Activated naive CD4-positive, alpha-beta T cell treated with anti-CD3 and anti-CD28 coated beads for 36 hours (primary cell): ENCODE data around the gene CDC6. TPM values are rescaled to one million over a fixed set of nuclear protein-coding genes. Genes with fewer than 3 reads are reported as not detected.
A peak's percentile ranks its signal among the peaks of the same experiment; 100 is the strongest.

ENCODE experiments used
- CTCF ChIA-PET: fragments of 350-600 bp; sonication (Branson Sonifier 250); formaldehyde crosslinking; loops from one replicate; lab custom pipeline; 2021; ENCODE audit warnings: antibody characterized with exemption; lab: Charles Lee
- DNase-seq: peaks from one replicate; pipeline ENCODE4 v3.0.0-alpha.2; 2020
- H3K27ac Mint-ChIP-seq: one replicate; pipeline ENCODE4 v1.8.0; 2021; ENCODE audit warnings: mild to moderate bottlenecking, mixed read lengths
- H3K27me3 Mint-ChIP-seq: one replicate; pipeline ENCODE4 v1.8.0; 2021; ENCODE audit warnings: low read depth, mixed read lengths
- H3K36me3 Mint-ChIP-seq: one replicate; pipeline ENCODE4 v1.8.0; 2021; ENCODE audit warnings: low read depth, mixed read lengths
- H3K4me1 Mint-ChIP-seq: one replicate; pipeline ENCODE4 v1.8.0; 2021; ENCODE audit warnings: low read depth, mixed read lengths
- H3K4me3 Mint-ChIP-seq: one replicate; pipeline ENCODE4 v1.8.0; 2021; ENCODE audit warnings: mild to moderate bottlenecking, moderate library complexity, mixed read lengths
- H3K9me3 Mint-ChIP-seq: one replicate; pipeline ENCODE4 v1.8.0; 2021; ENCODE audit warnings: mixed read lengths
- intact Hi-C: fragments of 100-400 bp; cut with micrococcal nuclease; formaldehyde crosslinking; loops from one replicate; pipeline ENCODE4 v1.15.1; 2023
- total RNA-seq, 2 experiments: library from RNA; stranded (reverse); gene quantifications; one replicate each; pipeline ENCODE4 v1.2.3, GENCODE V29; 2021

The CDC6 gene
- total RNA-seq, 2 experiments from 2014 or later, result 86.5 to 90.4 TPM

DNA sequence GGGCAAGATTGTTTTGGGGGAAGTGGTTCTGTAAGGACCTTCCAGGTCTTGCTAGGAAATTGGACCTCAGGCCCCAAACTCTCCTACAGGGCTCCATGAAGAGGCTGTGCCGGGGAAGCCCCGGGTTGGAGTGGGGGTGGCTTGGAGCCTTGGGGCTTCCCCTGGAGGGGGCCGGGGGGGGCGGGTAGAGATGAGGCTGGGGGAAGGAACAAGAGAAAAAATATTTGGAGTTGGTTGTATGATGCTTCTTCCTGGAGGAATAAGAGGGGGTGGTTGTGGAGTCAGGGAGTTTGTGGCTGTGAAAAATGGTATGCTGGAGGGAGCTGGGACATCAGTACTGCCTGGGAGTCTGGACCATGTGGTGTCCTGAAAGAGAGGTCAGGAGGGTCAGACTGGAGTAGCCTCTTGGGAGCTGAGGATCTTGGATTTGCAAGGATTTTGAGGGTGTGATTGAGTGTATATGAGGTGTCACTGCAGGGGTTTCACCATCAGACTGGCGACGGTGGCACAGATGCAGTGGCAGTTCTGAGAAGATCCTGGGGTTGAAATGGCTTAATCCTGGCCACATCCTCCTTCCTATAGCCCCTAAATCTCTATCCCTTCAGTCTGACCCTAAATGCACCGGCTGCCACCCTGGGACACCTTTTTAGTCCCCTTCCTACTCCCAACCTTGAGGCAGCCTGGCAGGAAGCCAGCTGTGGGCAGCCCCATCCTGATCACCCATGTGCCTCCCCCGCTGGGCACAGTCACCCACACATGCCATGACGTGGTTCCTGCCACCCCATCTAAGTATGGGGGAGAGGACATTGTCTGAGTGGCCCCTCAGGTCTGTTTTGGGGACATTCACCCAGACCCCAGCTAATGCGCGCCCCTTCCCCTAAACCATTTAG is 32.2 kb downstream of the CDC6 start:
- Mint-ChIP-seq H3K4me3 (peak overlapping the region; percentile 85), H3K27me3 (no peaks in the 10 kb centered on the region), H3K4me1 (peaks cover 80% of the 10 kb centered on the region), H3K27ac (peak overlapping the region; percentile 93), H3K9me3 (no peaks in the 10 kb centered on the region), H3K36me3 (no peaks in the 10 kb centered on the region)
- intact Hi-C loops, result loop anchor here (2.0 to 10.0 kb wide), 3 partner anchors 221 to 1345 kb away; no protein-coding TSS in a partner anchor
- peak; percentile 76 for DNase-seq
- CTCF ChIA-PET, result interaction anchor here (0.7 to 3.5 kb wide), 11 partner anchors 8 to 307 kb away, joined by 3 to 29 read pairs (median 4); no protein-coding TSS in a partner anchor

- intact Hi-C loops, result loop anchor here (5.0 to 10.0 kb wide), 2 partner anchors 281 to 1344 kb away; no protein-coding TSS in a partner anchor
- Mint-ChIP-seq H3K27me3 (no peaks in the 10 kb centered on the region), H3K36me3 (no peaks in the 10 kb centered on the region), H3K27ac (peak overlapping the region; percentile 93), H3K4me3 (peak overlapping the region; percentile 85), H3K4me1 (peaks cover 81% of the 10 kb centered on the region), H3K9me3 (no peaks in the 10 kb centered on the region)
- DNase-seq, result no peak
- CTCF ChIA-PET, result interaction anchor here (0.8 to 1.8 kb wide), 5 partner anchors 25 to 308 kb away, joined by 3 to 6 read pairs (median 3); no protein-coding TSS in a partner anchor
These were observed 33.3 kb downstream of the CDC6 start for GRCh38 chr17:40320756-40321523.

DNA sequence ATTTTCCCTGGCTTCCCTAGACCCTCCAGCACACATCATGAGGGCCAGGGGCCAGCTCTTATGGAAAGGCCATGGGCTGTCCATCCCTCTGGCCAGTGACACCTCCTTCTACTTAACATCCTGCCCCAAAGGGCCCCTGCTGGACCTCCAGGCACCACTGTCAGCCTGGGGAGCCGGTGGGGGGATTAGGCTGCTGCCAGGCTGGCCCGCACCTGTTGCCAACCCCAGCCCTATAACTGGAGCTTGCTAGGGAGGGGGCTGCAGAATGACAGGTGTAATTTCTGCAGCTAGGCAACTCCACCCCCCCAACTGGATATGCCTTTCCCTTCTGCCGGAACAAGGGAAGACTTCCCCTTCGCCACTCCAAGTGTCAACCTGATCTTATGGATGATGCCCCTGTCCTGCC is 33.8 kb downstream of the CDC6 start:
- CTCF ChIA-PET, result interaction anchor here (1.5 kb wide), 1 partner anchor 33 kb away, joined by 4 read pairs; the partner anchor contains the start of gene CDC6
- intact Hi-C loops, result loop anchor here (5.0 to 10.0 kb wide), 2 partner anchors 281 to 1343 kb away; no protein-coding TSS in a partner anchor
- DNase-seq, result no peak
- Mint-ChIP-seq H3K36me3 (no peaks in the 10 kb centered on the region), H3K27me3 (no peaks in the 10 kb centered on the region), H3K4me1 (peaks cover 81% of the 10 kb centered on the region), H3K27ac (peak overlapping the region; percentile 93), H3K4me3 (peak overlapping the region; percentile 85), H3K9me3 (no peaks in the 10 kb centered on the region)

- H3K9me3 Mint-ChIP-seq, result no peaks in the 10 kb centered on the region
- H3K36me3 Mint-ChIP-seq, result no peaks in the 10 kb centered on the region
- no peaks in the 10 kb centered on the region for H3K27me3 Mint-ChIP-seq
- peaks cover 84% of the 10 kb centered on the region for H3K4me1 Mint-ChIP-seq
- CTCF ChIA-PET, result interaction anchor here (0.6 to 1.5 kb wide), 2 partner anchors 10 to 34 kb away, joined by 4 read pairs; partner anchors contain the start of gene CDC6
- DNase-seq, result no peak
- peak overlapping the region; percentile 85 for H3K4me3 Mint-ChIP-seq
- intact Hi-C loops, result loop anchor here (1.0 to 10.0 kb wide), 4 partner anchors 19 to 1343 kb away; no protein-coding TSS in a partner anchor
- H3K27ac Mint-ChIP-seq, result peak overlapping the region; percentile 93
These were observed 34.3 kb downstream of the CDC6 start for GRCh38 chr17:40321961-40322357.

- Mint-ChIP-seq H3K27me3 (no peaks in the 10 kb centered on the region), H3K4me1 (peaks cover 84% of the 10 kb centered on the region), H3K27ac (peak overlapping the region; percentile 93), H3K4me3 (peak overlapping the region; percentile 85), H3K36me3 (no peaks in the 10 kb centered on the region), H3K9me3 (no peaks in the 10 kb centered on the region)
- intact Hi-C loops, result loop anchor here (1.0 to 10.0 kb wide), 4 partner anchors 19 to 1342 kb away; no protein-coding TSS in a partner anchor
- DNase-seq, result peak; percentile 90
- CTCF ChIA-PET, result interaction anchor here (0.6 to 1.5 kb wide), 3 partner anchors 9 to 34 kb away, joined by 3 to 4 read pairs (median 4); partner anchors contain the start of gene CDC6
These were observed 35.0 kb downstream of the CDC6 start for GRCh38 chr17:40322358-40323315.

DNA sequence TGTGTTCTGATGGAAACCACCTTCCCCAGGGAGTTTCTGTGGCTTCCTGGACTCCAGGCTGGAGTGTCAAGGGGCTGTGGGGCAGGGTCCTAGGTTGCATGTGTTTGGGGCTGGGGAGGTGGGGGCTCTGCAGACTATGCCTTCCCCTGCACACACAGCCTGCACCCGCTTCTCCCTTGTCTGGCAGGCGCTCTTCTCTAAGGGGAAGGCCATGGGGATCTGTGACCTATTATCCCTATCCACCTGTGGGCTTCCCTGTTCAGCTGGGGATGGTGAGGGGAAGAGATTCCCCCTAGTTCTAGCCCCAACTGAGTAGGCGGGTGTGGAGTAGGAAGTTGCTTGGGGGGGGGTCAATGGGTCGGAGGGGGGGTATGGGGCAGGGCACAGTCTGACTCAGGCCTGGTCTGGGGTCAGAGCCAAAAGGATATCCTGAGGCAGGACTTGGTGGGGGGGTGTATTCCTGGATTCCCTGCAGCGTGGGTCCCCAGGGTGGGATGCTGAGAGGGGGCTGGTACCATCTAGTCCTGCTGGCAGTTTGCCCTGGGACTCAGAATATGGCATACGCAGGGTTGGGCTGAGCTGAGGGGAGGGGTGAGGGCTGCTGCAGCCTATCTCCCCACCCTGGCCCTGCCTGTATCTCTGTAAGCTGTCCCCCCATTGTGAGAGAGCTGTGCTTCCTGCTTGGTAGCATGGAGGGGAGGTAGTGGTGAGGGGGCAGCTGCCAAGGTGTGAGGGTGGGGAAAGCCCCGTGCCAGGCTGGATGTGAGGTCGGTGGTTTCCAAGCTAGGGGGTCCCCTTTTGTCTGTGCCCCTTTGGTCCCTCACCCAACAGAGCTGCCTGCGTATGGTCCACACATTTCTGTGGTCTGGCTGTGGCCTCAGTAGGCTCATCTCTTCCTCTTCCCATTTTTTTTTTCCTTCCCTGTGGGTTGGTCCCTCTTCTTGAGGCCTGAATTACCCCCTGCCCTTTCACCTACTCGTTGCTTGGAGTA is 36.0 kb downstream of the CDC6 start:
- CTCF ChIA-PET, result interaction anchor here (0.8 to 3.2 kb wide), 6 partner anchors 8 to 210 kb away, joined by 3 to 13 read pairs (median 4); no protein-coding TSS in a partner anchor
- peak; percentile 80 for DNase-seq
- H3K4me3 Mint-ChIP-seq, result peak overlapping the region; percentile 85
- no peaks in the 10 kb centered on the region for H3K27me3 Mint-ChIP-seq
- peak overlapping the region; percentile 93 for H3K27ac Mint-ChIP-seq
- intact Hi-C loops, result loop anchor here (2.0 to 10.0 kb wide), 3 partner anchors 227 to 1341 kb away; no protein-coding TSS in a partner anchor
- H3K36me3 Mint-ChIP-seq, result no peaks in the 10 kb centered on the region
- H3K9me3 Mint-ChIP-seq, result no peaks in the 10 kb centered on the region
- peaks cover 90% of the 10 kb centered on the region for H3K4me1 Mint-ChIP-seq

DNA sequence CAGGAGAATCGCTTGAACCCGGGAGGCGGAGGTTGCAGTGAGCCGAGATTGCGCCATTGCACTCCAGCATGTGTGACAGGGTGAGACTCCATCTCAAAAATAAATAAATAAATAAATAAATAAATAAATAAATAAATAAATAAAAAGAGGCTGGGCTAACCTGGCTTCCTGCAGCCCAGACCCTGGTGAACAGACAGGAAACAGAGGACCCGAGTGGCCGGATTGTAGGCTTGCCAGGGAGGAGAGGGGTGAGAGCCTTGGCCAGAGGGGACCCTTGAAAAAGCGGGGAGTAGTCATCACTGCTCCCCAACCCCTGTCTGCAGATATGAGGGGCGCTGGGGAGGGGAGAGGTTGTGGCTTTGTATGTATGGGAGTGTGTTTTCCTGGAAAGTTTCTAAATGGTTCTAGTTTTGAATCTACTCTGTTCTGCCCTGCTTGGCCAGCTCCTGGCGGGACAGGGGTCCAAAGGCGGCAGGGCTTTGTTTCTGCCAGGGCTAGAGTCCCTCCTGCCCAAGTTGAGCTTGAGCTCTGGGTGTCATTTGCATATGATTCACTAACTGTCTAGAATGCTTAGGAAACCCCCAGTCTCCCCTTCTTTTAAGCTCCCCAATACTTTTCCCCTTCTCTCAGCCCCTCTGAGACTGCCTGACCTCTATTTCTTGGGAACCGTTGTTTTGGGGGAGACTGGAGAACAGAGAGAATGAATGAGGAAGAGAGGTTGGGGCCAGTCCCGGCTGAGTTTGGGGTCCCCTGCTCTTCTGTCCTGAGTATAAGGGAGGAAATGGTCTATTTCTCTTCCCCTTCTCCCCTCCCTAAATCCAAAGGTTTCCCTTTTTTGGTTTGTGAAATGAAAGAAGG is 37.7 kb downstream of the CDC6 start:
- H3K27ac Mint-ChIP-seq, result peak overlapping the region; percentile 94
- H3K36me3 Mint-ChIP-seq, result no peaks in the 10 kb centered on the region
- intact Hi-C loops, result loop anchor here (1.0 to 10.0 kb wide), 2 partner anchors 7 to 1339 kb away; no protein-coding TSS in a partner anchor
- H3K4me3 Mint-ChIP-seq, result peak overlapping the region; percentile 65
- CTCF ChIA-PET, result interaction anchor here (0.6 to 3.2 kb wide), 9 partner anchors 9 to 289 kb away, joined by 3 to 13 read pairs (median 5); partner anchors contain the start of gene WIPF2
- DNase-seq, result peak; percentile 54
- H3K4me1 Mint-ChIP-seq, result peaks cover 92% of the 10 kb centered on the region
- H3K27me3 Mint-ChIP-seq, result no peaks in the 10 kb centered on the region
- no peaks in the 10 kb centered on the region for H3K9me3 Mint-ChIP-seq

DNA sequence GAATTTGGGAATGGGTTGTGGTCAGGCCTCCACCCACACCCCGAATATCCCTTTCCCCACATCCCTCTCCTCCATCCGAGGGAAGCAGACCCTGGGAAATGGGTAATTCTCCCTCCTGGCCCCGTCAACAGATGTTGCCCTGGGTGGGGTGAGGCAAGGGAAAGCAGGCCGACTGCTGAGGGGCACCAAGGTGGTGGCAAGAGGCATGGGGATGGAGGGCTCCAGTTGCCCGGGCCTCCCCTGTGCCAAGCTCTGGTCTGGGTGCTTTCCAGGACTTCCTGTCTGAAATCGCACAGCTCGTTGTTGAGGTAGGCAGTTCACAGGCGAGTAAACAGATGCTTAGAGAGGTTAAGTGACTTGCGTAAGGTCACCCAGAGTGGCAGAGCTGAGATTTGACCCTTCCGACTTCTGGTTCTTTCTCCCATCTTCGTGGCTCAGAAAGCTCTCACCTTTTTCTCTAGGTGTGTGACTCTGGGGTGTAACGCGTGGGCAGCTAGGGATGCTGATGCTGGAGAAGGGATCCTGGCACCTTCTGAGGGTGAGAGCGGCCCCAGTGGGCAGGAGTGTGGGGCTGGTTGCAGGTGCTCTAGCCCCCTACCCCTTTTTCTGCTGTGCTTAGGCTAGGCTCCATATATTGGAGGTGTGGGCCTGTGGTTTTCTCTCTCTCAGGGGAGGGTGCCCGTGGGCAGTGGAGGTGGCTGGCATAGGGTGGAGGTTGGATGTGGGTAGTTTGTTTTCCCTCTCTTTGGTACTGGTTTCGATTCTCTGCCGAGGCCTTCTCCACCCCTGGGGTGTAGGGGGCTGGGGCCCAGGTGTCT is 38.5 kb downstream of the CDC6 start:
- Mint-ChIP-seq H3K36me3 (peaks cover 2% of the 10 kb centered on the region), H3K4me3 (peak overlapping the region; percentile 65), H3K9me3 (no peaks in the 10 kb centered on the region), H3K4me1 (peaks cover 92% of the 10 kb centered on the region), H3K27ac (peak overlapping the region; percentile 94), H3K27me3 (no peaks in the 10 kb centered on the region)
- intact Hi-C loops, result loop anchor here (1.0 to 10.0 kb wide), 2 partner anchors 8 to 1339 kb away; no protein-coding TSS in a partner anchor
- peak; percentile 82 for DNase-seq
- CTCF ChIA-PET, result interaction anchor here (0.5 to 3.2 kb wide), 8 partner anchors 10 to 289 kb away, joined by 4 to 13 read pairs (median 6); no protein-coding TSS in a partner anchor
